ENCODE results near the gene TUT1. TPM values are rescaled to one million over a fixed set of nuclear protein-coding genes. Genes with fewer than 3 reads are reported as not detected.

The TUT1 gene
- total and polyA plus RNA-seq, 2 of the 4 experiments (the other 2 are of a cell fraction), result 4.3 to 10.1 TPM

- CTCF ChIA-PET, result interaction anchor here (1.4 to 4.1 kb wide), 10 partner anchors 10 to 149 kb away, joined by 3 to 31 read pairs (median 9); partner anchors contain the start of gene SCGB1A1
- no TSS peak for BruUV-seq (replicated peaks)
- POLR2A ChIA-PET (ENCODE audit: unreplicated experiment), result interaction anchor here (0.5 to 3.6 kb wide), 5 partner anchors 9 to 615 kb away, joined by 3 to 16 read pairs (median 9); no protein-coding TSS in a partner anchor
- H2BK15ac ChIP-seq (ENCODE audit: low read depth, low read length), result peak overlapping the region; percentile 37; the same call in 2 of the 3 replicates
- peaks cover 0 to 42% of the 10 kb centered on the region in 2 experiments; a peak in 2 of 4 replicates for H3K79me1 ChIP-seq (ENCODE audit: low read depth in 1 of 2, low read length in 2 of 2)
- H3K9me1 ChIP-seq (ENCODE audit: insufficient read depth, low read length), result peaks cover 17% of the 10 kb centered on the region
- peak overlapping the region; percentile 94 for H3K27ac ChIP-seq (ENCODE audit: insufficient read depth, low read length)
- peak overlapping the region; percentile 89 for H3K23ac ChIP-seq (ENCODE audit: low read depth, low read length)
- DNase-seq, result no peak
- peak overlapping the region; percentile 46 for H2BK120ac ChIP-seq (ENCODE audit: low read depth, low read length)
- H2AFZ ChIP-seq (replicated peaks; ENCODE audit: low read length, poor library complexity), result peak overlapping the region; percentile 35
- H3K4me1 ChIP-seq (ENCODE audit: control insufficient read depth, insufficient read depth, low read length), result peaks cover 43% of the 10 kb centered on the region
- H3K18ac ChIP-seq (ENCODE audit: low read depth, low read length), result peak overlapping the region; percentile 67
- H2BK20ac ChIP-seq (ENCODE audit: low read depth, low read length), result no peak overlapping the region
- peak overlapping the region; percentile 52 for H4K5ac ChIP-seq (ENCODE audit: low read depth, low read length)
- 33% methylated on average over 7 of the region's 22 CpGs; no CpG with 5 or more reads in 1 of the 2 experiments for WGBS, 2 experiments (ENCODE audit: extremely low coverage in 2 of 2, insufficient read length in 1 of 2)
- no peaks in the 10 kb centered on the region for H3K9me3 ChIP-seq (ENCODE audit: control insufficient read depth, insufficient read depth, low read length)
- H3K14ac ChIP-seq (replicated peaks; ENCODE audit: low read depth, low read length), result peak overlapping the region; percentile 93
- H3K4me3 ChIP-seq (ENCODE audit: insufficient read depth, low read depth, low read length), result peak overlapping the region; percentile 85
- peak overlapping the region; percentile 93 for H2AK9ac ChIP-seq (replicated peaks; ENCODE audit: low read depth, low read length, poor library complexity)
- dilution Hi-C loops (cut with HindIII; ENCODE audit: low sequenced_read_pairs, unreplicated experiment) (no loop called here), in situ Hi-C loops (cut with MboI; ENCODE audit: low sequenced_read_pairs) (no loop called here), intact Hi-C loops (cut with micrococcal nuclease) (loop anchor here (5.0 kb wide), 1 partner anchor 37 kb away; no protein-coding TSS in a partner anchor)
- H4K91ac ChIP-seq (ENCODE audit: insufficient read depth, low read depth, low read length), result peak overlapping the region; percentile 87
- H3K36me3 ChIP-seq (ENCODE audit: control insufficient read depth, insufficient read depth, low read length), result peaks cover 11% of the 10 kb centered on the region
- H3K9ac ChIP-seq (ENCODE audit: low read depth, low read length), result peak overlapping the region; percentile 93
- H3K27me3 ChIP-seq (ENCODE audit: control insufficient read depth, insufficient read depth, low read length), result no peaks in the 10 kb centered on the region
- H2BK5ac ChIP-seq (ENCODE audit: low read depth, low read length, poor library complexity, severe bottlenecking), result peak overlapping the region; percentile 98
- no peak for TF ChIP-seq CEBPB (IDR thresholded peaks at IDR 0.05; ENCODE audit: low read depth, low read length)
- no peak for TF ChIP-seq RCOR1 (IDR thresholded peaks at IDR 0.05; ENCODE audit: insufficient replicate concordance, low read length)
- TF ChIP-seq MXI1 (IDR thresholded peaks at IDR 0.05; ENCODE audit: borderline replicate concordance, low read depth, low read length), result no peak
- no peak for TF ChIP-seq CTCF (conservative IDR thresholded peaks at IDR 0.05; ENCODE audit: low read depth, low read length)
- TF ChIP-seq RFX5 (IDR thresholded peaks at IDR 0.05; ENCODE audit: low read depth, low read length), result no peak
- peak overlapping the region; percentile 76 to 78; a peak in 3 of 4 replicates for H4K8ac ChIP-seq (ENCODE audit: low read depth in 2 of 2, low read length in 2 of 2)
- peak overlapping the region; percentile 83 for H2AK5ac ChIP-seq (ENCODE audit: low read depth, low read length)
- peak overlapping the region; percentile 99 for H3K56ac ChIP-seq (ENCODE audit: extremely low read depth, insufficient read depth, low read length)
- no peak for ATAC-seq (ENCODE audit: low read depth)
- H3K4me2 ChIP-seq (ENCODE audit: low read depth, low read length), result peak overlapping the region; percentile 83
- H4K20me1 ChIP-seq (ENCODE audit: insufficient read depth, low read length), result peaks cover 67% of the 10 kb centered on the region
- peak overlapping the region; percentile 95 for H3K4ac ChIP-seq (ENCODE audit: low read depth, low read length)
Observed at GRCh38 chr11:62543680-62544444, 47.5 kb downstream of the TUT1 start.
